ENCODE data around the gene ZNF45. TPM values are rescaled to one million over a fixed set of nuclear protein-coding genes. Genes with fewer than 3 reads are reported as not detected.

The ZNF45 gene
- total RNA-seq, 1 experiment from 2014 or later: 15.2 TPM

DNA sequence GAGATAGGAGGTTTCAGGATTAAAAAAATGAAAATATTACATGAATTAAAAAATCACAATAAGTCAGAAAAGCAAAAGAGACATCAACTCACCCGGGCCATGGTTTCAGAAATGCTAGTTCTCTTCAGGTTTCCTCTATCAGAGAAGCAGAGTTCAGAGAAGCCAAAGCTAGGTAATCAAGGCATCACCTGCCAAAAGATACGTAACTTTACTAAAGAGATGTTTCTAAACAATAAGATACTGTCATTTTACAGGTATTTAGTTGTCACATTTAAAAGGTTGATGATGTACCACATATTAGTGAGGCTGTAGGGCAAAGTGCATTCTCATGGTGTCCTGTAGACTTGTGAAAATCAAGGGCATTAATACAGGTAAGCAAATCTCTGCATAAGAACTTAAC, 51.2 kb downstream of the ZNF45 start, which contains the start of gene ZNF404:
ZNF404 (minus strand) TSS at position 101 of the 400 bp plus-strand sequence.
- H3K4me1 ChIP-seq (ENCODE audit: control insufficient read depth in 1 of 2, insufficient read depth in 2 of 2, low read length in 2 of 2): no peaks in the 10 kb centered on the region; a peak in 1 of 4 replicates
- DNase-seq (ENCODE audit: low read depth, low spot score) (no peak), ATAC-seq (no peak)
- TF ChIP-seq CBX3 (IDR thresholded peaks at IDR 0.05; ENCODE audit: low read depth): no peak
- TF ChIP-seq ELF1 (IDR thresholded peaks at IDR 0.05; ENCODE audit: borderline replicate concordance, low read depth): no peak
- no peak for TF ChIP-seq SRF (IDR thresholded peaks at IDR 0.05; ENCODE audit: low read depth)
- TF ChIP-seq, protein P1, sequence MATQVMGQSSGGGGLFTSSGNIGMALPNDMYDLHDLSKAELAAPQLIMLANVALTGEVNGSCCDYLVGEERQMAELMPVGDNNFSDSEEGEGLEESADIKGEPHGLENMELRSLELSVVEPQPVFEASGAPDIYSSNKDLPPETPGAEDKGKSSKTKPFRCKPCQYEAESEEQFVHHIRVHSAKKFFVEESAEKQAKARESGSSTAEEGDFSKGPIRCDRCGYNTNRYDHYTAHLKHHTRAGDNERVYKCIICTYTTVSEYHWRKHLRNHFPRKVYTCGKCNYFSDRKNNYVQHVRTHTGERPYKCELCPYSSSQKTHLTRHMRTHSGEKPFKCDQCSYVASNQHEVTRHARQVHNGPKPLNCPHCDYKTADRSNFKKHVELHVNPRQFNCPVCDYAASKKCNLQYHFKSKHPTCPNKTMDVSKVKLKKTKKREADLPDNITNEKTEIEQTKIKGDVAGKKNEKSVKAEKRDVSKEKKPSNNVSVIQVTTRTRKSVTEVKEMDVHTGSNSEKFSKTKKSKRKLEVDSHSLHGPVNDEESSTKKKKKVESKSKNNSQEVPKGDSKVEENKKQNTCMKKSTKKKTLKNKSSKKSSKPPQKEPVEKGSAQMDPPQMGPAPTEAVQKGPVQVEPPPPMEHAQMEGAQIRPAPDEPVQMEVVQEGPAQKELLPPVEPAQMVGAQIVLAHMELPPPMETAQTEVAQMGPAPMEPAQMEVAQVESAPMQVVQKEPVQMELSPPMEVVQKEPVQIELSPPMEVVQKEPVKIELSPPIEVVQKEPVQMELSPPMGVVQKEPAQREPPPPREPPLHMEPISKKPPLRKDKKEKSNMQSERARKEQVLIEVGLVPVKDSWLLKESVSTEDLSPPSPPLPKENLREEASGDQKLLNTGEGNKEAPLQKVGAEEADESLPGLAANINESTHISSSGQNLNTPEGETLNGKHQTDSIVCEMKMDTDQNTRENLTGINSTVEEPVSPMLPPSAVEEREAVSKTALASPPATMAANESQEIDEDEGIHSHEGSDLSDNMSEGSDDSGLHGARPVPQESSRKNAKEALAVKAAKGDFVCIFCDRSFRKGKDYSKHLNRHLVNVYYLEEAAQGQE (IDR thresholded peaks at IDR 0.05; ENCODE audit: low read depth): no peak
- TF ChIP-seq, protein P2, sequence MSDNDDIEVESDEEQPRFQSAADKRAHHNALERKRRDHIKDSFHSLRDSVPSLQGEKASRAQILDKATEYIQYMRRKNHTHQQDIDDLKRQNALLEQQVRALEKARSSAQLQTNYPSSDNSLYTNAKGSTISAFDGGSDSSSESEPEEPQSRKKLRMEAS (IDR thresholded peaks at IDR 0.05): no peak
- TF ChIP-seq JUND (IDR thresholded peaks at IDR 0.05): no peak
- TF ChIP-seq RAD21 (IDR thresholded peaks at IDR 0.05; ENCODE audit: low read depth): no peak
- no peak for TF ChIP-seq ZNF274 (IDR thresholded peaks at IDR 0.05; ENCODE audit: low read depth, low read length)
- TF ChIP-seq, protein P3, sequence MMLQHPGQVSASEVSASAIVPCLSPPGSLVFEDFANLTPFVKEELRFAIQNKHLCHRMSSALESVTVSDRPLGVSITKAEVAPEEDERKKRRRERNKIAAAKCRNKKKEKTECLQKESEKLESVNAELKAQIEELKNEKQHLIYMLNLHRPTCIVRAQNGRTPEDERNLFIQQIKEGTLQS (IDR thresholded peaks at IDR 0.05): no peak
- ChIA-PET CTCF (no interaction called here), POLR2A (no interaction called here), RAD21 (ENCODE audit: low non-redundant PET in 1 of 2, low total read pairs in 2 of 2, uncharacterized antibody in 2 of 2, unreplicated experiment in 2 of 2) (no interaction called here)
- H3K4me3 ChIP-seq (replicated peaks in 1 of 2; ENCODE audit: low read depth in 1 of 2, low read length in 2 of 2): no peak within 1 kb of the TSS
- no peak within 1 kb of the TSS for H3K27ac ChIP-seq (ENCODE audit: low read depth, low read length)
- H3K79me2 ChIP-seq (ENCODE audit: insufficient read depth, low read length): no peaks in the 10 kb centered on the region
- no peaks in the 10 kb centered on the region for H3K9me2 ChIP-seq (ENCODE audit: insufficient read depth)
- no peaks in the 10 kb centered on the region for H4K20me1 ChIP-seq (ENCODE audit: insufficient read depth)
- H3K9me3 ChIP-seq (ENCODE audit: control insufficient read depth in 1 of 2, insufficient read depth in 1 of 2, low read depth in 1 of 2, low read length in 2 of 2): peaks cover 12 to 15% of the 10 kb centered on the region in 2 experiments; a peak in 2 of 4 replicates
- no peaks in the 10 kb centered on the region for H3K36me3 ChIP-seq (ENCODE audit: control insufficient read depth in 1 of 2, insufficient read depth in 2 of 2, low read length in 2 of 2)
- no peak within 1 kb of the TSS for H3K9ac ChIP-seq (ENCODE audit: low read length)
- H3K4me2 ChIP-seq (ENCODE audit: low read length): no peak within 1 kb of the TSS
- H3K27me3 ChIP-seq (ENCODE audit: insufficient read depth, low read length): no peaks in the 10 kb centered on the region
- no TSS peak for BruUV-seq (replicated peaks)
- intact Hi-C loops (cut with micrococcal nuclease): no loop called here
- H2AFZ ChIP-seq (ENCODE audit: low read depth, low read length, poor library complexity, severe bottlenecking): no peak within 1 kb of the TSS

All from HCT116 (cell line).